ENCODE measurements around the gene ADAM10. TPM values are rescaled to one million over a fixed set of nuclear protein-coding genes. Genes with fewer than 3 reads are reported as not detected.

The ADAM10 gene
- polyA plus RNA-seq, 3 donors = 66.0 to 269 (median 149) TPM

DNA sequence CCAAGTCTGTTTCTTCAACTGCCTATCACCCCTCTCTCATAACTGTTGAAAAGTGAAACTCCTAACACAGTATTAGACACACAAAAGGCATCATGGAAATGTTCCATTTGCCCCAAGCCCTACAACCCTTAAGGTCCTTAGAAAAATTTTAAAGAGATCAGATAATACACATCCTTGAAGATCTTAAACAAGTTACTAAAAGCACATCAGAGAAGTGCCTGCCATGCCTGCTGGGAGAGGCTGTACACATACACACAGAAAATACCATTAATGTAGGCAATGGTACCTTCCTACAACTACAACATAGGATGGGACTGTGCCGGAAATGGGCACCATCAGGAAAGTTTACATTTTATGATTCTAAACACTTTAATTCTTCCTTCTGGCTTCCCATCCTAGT lies 3.3 kb downstream of the ADAM10 start:
- H3K27ac Mint-ChIP-seq = peak overlapping the region in 1 of 7 donors; percentile 66
- Histone ChIP-seq H2AFZ (ENCODE audit: insufficient read depth, low read depth, low read length, poor library complexity, severe bottlenecking) (no peak overlapping the region), H3K9ac (ENCODE audit: insufficient read depth, low read length, poor library complexity, severe bottlenecking) (no peak overlapping the region), H3K4me3 (replicated peaks in 1 of 3; ENCODE audit: low read depth in 2 of 3, low read length in 3 of 3) (peak overlapping the region in 1 of 3 experiments; percentile 82), H3K9me3 (replicated peaks in 1 of 2; ENCODE audit: control insufficient read depth in 1 of 2, insufficient read depth in 1 of 2, low read length in 2 of 2) (no peaks in the 10 kb centered on the region), H3K36me3 (replicated peaks in 1 of 2; ENCODE audit: control insufficient read depth in 1 of 2, insufficient read depth in 2 of 2, low read length in 2 of 2) (no peaks in the 10 kb centered on the region), H3K79me2 (ENCODE audit: insufficient read depth, low read length) (peaks cover 84% of the 10 kb centered on the region), H3K4me2 (replicated peaks; ENCODE audit: extremely low read depth, low read length, poor library complexity, severe bottlenecking) (peak overlapping the region; percentile 80), H4K20me1 (ENCODE audit: insufficient read depth, low read length) (peaks cover 77% of the 10 kb centered on the region), H3K4me1 (ENCODE audit: control insufficient read depth in 1 of 2, insufficient read depth in 2 of 2, low read length in 2 of 2) (peaks cover 37 to 60% of the 10 kb centered on the region in 2 donors), H3K27ac (ENCODE audit: low read depth in 1 of 2, low read length in 2 of 2) (no peak overlapping the region), H3K27me3 (ENCODE audit: control insufficient read depth in 2 of 2, insufficient read depth in 2 of 2, low read length in 2 of 2) (no peaks in the 10 kb centered on the region)
- H3K9me3 Mint-ChIP-seq = peaks cover 0 to 5% (median 0%) of the 10 kb centered on the region in 7 donors
- no CpG with 5 or more reads among the region's 1 CpG for WGBS (ENCODE audit: insufficient coverage)
- no peak for DNase-seq
- H3K27me3 Mint-ChIP-seq (ENCODE audit: low read depth in 3 of 3) = peaks cover 0 to 3% (median 0%) of the 10 kb centered on the region in 3 donors
- H3K4me1 Mint-ChIP-seq = peaks cover 64% of the 10 kb centered on the region
- intact Hi-C loops (cut with micrococcal nuclease) = loop anchor here (10.0 kb wide), 2 partner anchors 61 to 221 kb away; no protein-coding TSS in a partner anchor
- TF ChIP-seq, protein P1, sequence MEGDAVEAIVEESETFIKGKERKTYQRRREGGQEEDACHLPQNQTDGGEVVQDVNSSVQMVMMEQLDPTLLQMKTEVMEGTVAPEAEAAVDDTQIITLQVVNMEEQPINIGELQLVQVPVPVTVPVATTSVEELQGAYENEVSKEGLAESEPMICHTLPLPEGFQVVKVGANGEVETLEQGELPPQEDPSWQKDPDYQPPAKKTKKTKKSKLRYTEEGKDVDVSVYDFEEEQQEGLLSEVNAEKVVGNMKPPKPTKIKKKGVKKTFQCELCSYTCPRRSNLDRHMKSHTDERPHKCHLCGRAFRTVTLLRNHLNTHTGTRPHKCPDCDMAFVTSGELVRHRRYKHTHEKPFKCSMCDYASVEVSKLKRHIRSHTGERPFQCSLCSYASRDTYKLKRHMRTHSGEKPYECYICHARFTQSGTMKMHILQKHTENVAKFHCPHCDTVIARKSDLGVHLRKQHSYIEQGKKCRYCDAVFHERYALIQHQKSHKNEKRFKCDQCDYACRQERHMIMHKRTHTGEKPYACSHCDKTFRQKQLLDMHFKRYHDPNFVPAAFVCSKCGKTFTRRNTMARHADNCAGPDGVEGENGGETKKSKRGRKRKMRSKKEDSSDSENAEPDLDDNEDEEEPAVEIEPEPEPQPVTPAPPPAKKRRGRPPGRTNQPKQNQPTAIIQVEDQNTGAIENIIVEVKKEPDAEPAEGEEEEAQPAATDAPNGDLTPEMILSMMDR (IDR thresholded peaks at IDR 0.05) = no peak
- peaks cover 10 to 16% of the 10 kb centered on the region in 2 donors for H3K36me3 Mint-ChIP-seq
- H3K4me3 Mint-ChIP-seq = peak overlapping the region; percentile 42 to 71

DNA sequence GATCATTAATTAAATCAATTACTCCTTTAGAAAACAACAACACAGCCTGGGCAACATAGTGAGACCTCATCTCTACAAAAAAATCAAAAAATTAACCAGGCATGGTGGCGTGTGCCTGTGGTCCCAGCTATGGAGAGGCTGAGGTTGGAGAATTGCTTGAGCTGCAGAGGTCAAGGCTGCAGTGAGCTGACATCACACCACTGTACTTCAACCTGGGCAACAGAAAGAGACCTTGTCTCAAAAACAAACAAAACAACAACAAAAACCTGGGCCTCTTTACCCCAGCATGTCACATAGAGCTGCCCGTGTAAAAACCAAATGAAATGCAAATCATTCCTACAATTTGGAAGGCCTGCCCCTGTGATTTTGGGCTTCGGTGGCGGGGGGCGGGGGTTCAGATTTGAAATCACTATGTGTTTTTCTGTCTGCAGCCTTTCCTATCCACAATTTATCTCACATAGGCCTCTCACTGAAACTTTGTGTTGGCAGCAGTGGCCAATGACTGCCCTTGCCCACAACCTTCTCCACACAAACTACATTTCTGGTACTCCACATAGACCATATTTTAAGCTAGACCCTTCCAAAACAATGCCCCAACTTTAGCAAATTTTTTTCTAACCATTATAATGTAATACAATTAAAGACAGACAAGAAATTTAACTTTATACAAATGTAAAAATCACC lies 6.5 kb downstream of the ADAM10 start:
- peaks cover 98% of the 10 kb centered on the region for H3K79me2 ChIP-seq (ENCODE audit: insufficient read depth, low read length)
- WGBS (ENCODE audit: insufficient coverage) = 97% methylated on average over 4 of the region's 5 CpGs
- DNase-seq = no peak
- H3K27ac ChIP-seq (ENCODE audit: low read depth in 1 of 2, low read length in 2 of 2) = peak overlapping the region in 1 of 2 donors; percentile 21
- no peaks in the 10 kb centered on the region for H3K27me3 ChIP-seq (ENCODE audit: control insufficient read depth in 2 of 2, insufficient read depth in 2 of 2, low read length in 2 of 2)
- H3K4me1 ChIP-seq (ENCODE audit: control insufficient read depth in 1 of 2, insufficient read depth in 2 of 2, low read length in 2 of 2) = peaks cover 49 to 77% of the 10 kb centered on the region in 2 donors
- H2AFZ ChIP-seq (ENCODE audit: insufficient read depth, low read depth, low read length, poor library complexity, severe bottlenecking) = no peak overlapping the region
- TF ChIP-seq, protein P1 (IDR thresholded peaks at IDR 0.05) = no peak
- H3K9ac ChIP-seq (ENCODE audit: insufficient read depth, low read length, poor library complexity, severe bottlenecking) = no peak overlapping the region
- H3K4me3 ChIP-seq (replicated peaks in 1 of 3; ENCODE audit: low read depth in 2 of 3, low read length in 3 of 3) = no peak overlapping the region
- H3K27ac Mint-ChIP-seq = peak overlapping the region in 4 of 7 donors; percentile 43 to 75 (median 58)
- H3K36me3 Mint-ChIP-seq = peaks cover 11 to 14% of the 10 kb centered on the region in 2 donors
- intact Hi-C loops (cut with micrococcal nuclease) = loop anchor here (10.0 kb wide), 2 partner anchors 58 to 218 kb away; no protein-coding TSS in a partner anchor
- H3K4me1 Mint-ChIP-seq = peaks cover 76% of the 10 kb centered on the region
- H4K20me1 ChIP-seq (ENCODE audit: insufficient read depth, low read length) = peaks cover 82% of the 10 kb centered on the region
- no peaks in the 10 kb centered on the region for H3K9me3 ChIP-seq (replicated peaks in 1 of 2; ENCODE audit: control insufficient read depth in 1 of 2, insufficient read depth in 1 of 2, low read length in 2 of 2)
- no peaks in the 10 kb centered on the region for H3K36me3 ChIP-seq (replicated peaks in 1 of 2; ENCODE audit: control insufficient read depth in 1 of 2, insufficient read depth in 2 of 2, low read length in 2 of 2)
- no peaks in the 10 kb centered on the region for H3K9me3 Mint-ChIP-seq
- H3K4me3 Mint-ChIP-seq = no peak overlapping the region
- no peak overlapping the region for H3K4me2 ChIP-seq (replicated peaks; ENCODE audit: extremely low read depth, low read length, poor library complexity, severe bottlenecking)
- no peaks in the 10 kb centered on the region for H3K27me3 Mint-ChIP-seq (ENCODE audit: low read depth in 3 of 3)
